Measurements from ENCODE around the gene ASB10. TPM values are rescaled to one million over a fixed set of nuclear protein-coding genes. Genes with fewer than 3 reads are reported as not detected.

ASB10 gene
- total and polyA plus RNA-seq, 2 of the 13 experiments (the other 11 are each of a cell fraction or from before 2014, with no cell fraction given): not detected

GRCh38 chr7:151135525-151135845, 51.6 kb downstream of the ASB10 start (continued):
- TF ChIP-seq ZNF713 (CRISPR knock-in tag; IDR thresholded peaks at IDR 0.05) (no peak), SMAD1 (CRISPR knock-in tag; IDR thresholded peaks at IDR 0.05; ENCODE audit: borderline replicate concordance, low read depth) (no peak), RAD21 (CRISPR knock-in tag; IDR thresholded peaks at IDR 0.05) (no peak), ZNF431 (CRISPR knock-in tag; IDR thresholded peaks at IDR 0.05; ENCODE audit: borderline replicate concordance, low read depth) (no peak), ZNF614 (CRISPR knock-in tag; IDR thresholded peaks at IDR 0.05; ENCODE audit: borderline replicate concordance) (no peak)

- CTCF ChIA-PET (ENCODE audit: low intra/inter-chr PET ratio, low total read pairs): no interaction called here
- H3K79me2 ChIP-seq (ENCODE audit: insufficient read depth, low read length): no peaks in the 10 kb centered on the region
- no peak overlapping the region for H3K27ac ChIP-seq (ENCODE audit: extremely low read length, insufficient read depth, low read length)
- no TSS peak for BruUV-seq (replicated peaks)
- in situ Hi-C loops (cut with HindIII; ENCODE audit: extremely low pct_ligation_motif_present, low pct_unique_long_range_greater_than_20kb) (no loop called here), intact Hi-C loops (cut with micrococcal nuclease; ENCODE audit: unreplicated experiment) (loop anchor here (10.0 kb wide), 1 partner anchor 170 kb away; no protein-coding TSS in a partner anchor)
- H3K4me3 ChIP-seq (replicated peaks in 1 of 3; ENCODE audit: insufficient read depth in 1 of 3, low read depth in 2 of 3, low read length in 3 of 3): no peak overlapping the region
- H3K4me1 ChIP-seq (ENCODE audit: insufficient read depth, low read length): no peaks in the 10 kb centered on the region
- no peak overlapping the region for H3K4me2 ChIP-seq (ENCODE audit: low read depth, low read length)
- H3K9me3 ChIP-seq (ENCODE audit: low read length): no peaks in the 10 kb centered on the region
- H3K9ac ChIP-seq (ENCODE audit: insufficient read depth, low read depth, low read length): no peak overlapping the region
- H3K27me3 ChIP-seq (ENCODE audit: control insufficient read depth in 1 of 2, insufficient read depth in 2 of 2, low read length in 2 of 2): no peaks in the 10 kb centered on the region
- TF ChIP-seq GATAD2A (CRISPR knock-in tag; IDR thresholded peaks at IDR 0.05) (no peak), FOXM1 (CRISPR knock-in tag; IDR thresholded peaks at IDR 0.05) (no peak), ZNF576 (CRISPR knock-in tag; IDR thresholded peaks at IDR 0.05) (no peak), TERF1 (CRISPR knock-in tag; IDR thresholded peaks at IDR 0.05) (no peak), ZSCAN12 (CRISPR knock-in tag; IDR thresholded peaks at IDR 0.05) (no peak)
- no peak for ATAC-seq
- DNase-seq (ENCODE audit: low spot score): no peak
- peaks cover 16 to 70% of the 10 kb centered on the region in 2 experiments for H3K36me3 ChIP-seq (replicated peaks in 1 of 2; ENCODE audit: control insufficient read depth in 1 of 2, insufficient read depth in 2 of 2, low read length in 2 of 2)
- no peaks in the 10 kb centered on the region for H4K20me1 ChIP-seq (ENCODE audit: insufficient read depth, low read length)
- POLR2A ChIA-PET: no interaction called here
- H2AFZ ChIP-seq (ENCODE audit: low read length): no peak overlapping the region
- no peak for FAIRE-seq
- 99% methylated on average over 10 of the region's 14 CpGs for WGBS (ENCODE audit: low lambda C conversion rate)
Measured at GRCh38 chr7:151134743-151135524, 52.1 kb downstream of the ASB10 start.
